Lower leg skin (tissue), 3 donors: ENCODE data around the gene GALR2.

Source experiments
- CTCF ChIP-seq, 3 donors: fragments of 450-650 bp; IDR thresholded peaks; one replicate each; pipeline ENCODE4 v1.5.1; 2016; ENCODE audit warnings: antibody characterized with exemption in 3 of 3, mild to moderate bottlenecking in 3 of 3, moderate library complexity in 2 of 3
- POLR2A ChIP-seq, 2 donors: fragments of 450-650 bp; IDR thresholded peaks; one replicate each; pipeline ENCODE4 v1.6.1; 2016 to 2017; ENCODE audit warnings: antibody characterized with exemption in 2 of 2, mild to moderate bottlenecking in 1 of 2, moderate library complexity in 1 of 2

- TF ChIP-seq CTCF (IDR thresholded peaks at IDR 0.05) (no peak), POLR2A (IDR thresholded peaks at IDR 0.05) (no peak)
These were observed 9.1 kb downstream of the GALR2 start for GRCh38 chr17:76083536-76084182.
